GM18873 (cell line): ENCODE measurements around the gene ZBTB47.

ENCODE experiments used
- ATAC-seq: cut with Tn5 transposase; IDR thresholded peaks from one replicate; pipeline ENCODE4 v1.9.1; 2021; ENCODE audit warnings: mild to moderate bottlenecking, moderate library complexity, moderate number of reproducible peaks; ENCODE audit not compliant: unreplicated experiment, low FRiP score

ZBTB47 gene

DNA sequence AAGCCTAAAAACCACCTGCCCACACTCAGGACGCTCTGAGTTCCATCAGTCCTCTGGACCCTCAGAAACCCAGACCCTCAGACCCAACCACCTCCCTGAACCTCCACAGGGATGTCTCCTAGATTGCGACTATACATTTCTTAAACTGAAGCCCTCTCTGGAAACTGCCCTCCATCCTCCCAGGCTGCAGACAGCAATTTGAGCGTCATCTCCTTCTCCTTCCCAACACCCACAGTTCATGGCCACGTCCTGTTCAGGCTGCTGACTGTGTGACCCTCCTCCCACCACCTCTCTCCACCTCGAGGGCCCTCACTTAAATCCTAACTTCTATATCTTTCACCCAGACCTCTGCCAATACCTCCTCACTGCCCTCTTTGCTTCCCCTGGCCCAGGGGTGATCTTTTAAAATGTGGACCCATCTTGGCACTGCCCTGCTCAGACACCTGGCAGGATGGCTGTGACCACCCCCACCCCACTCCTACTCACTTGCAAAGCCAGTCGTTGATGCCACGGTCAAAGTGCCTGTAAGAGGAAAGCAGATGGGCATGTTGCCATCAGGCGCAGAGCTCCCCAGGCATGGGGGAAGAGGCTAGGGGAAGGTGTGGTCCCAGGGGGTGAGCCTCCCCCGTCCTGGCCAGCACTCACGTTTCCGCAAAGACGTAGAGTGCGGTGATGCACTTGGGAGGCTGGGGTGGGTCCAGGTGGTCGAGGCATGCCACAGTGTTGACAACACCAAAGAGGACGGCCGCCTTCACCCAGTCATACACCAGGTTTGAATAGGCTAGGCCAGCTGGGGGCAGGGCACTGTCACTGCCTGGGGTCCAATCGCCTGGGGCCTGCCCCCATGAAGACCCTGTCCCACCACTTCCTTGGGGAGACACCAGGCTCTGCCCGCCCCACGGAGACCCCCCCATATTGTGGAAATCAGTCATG, 43.1 kb downstream of the ZBTB47 start:
- ATAC-seq, result no peak

GRCh38 chr3:42697289-42698051, 44.0 kb downstream of the ZBTB47 start:
- no peak for ATAC-seq

DNA sequence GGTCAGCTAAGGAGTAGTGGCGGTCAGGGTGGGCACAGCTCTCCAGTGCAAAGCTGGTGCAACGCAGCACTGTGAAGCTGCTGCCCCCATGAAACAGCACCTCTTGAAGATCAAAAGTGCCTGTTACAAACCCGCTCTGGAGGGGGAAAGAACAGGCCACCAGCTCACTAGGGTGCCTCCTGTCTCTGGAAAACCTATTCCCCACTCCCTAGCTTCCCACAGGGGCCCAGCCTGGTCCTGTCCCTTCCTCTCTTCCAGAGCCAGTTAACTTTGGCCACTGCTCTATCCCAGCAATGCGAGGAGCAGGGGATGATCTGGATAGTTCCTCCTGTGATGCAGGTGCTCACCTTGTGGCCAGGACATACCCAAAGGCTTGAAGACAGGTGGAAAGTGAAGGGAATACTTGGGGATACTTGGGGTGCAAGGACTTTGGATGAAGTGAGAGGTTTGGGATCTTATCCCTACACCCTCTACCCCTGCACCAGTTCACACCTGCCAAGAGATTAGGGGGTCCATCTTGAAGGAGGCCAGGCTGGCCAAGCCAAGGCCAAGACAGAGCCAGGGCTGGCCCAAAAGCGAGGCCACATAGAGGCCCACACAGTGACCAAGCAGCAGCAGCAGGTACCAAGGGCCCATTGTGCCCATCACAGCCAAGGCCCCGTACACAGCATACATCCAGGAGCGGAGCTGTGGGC, 44.9 kb downstream of the ZBTB47 start:
- no peak for ATAC-seq

- ATAC-seq, result no peak
Measured at GRCh38 chr3:42698911-42699230, 45.4 kb downstream of the ZBTB47 start.

DNA sequence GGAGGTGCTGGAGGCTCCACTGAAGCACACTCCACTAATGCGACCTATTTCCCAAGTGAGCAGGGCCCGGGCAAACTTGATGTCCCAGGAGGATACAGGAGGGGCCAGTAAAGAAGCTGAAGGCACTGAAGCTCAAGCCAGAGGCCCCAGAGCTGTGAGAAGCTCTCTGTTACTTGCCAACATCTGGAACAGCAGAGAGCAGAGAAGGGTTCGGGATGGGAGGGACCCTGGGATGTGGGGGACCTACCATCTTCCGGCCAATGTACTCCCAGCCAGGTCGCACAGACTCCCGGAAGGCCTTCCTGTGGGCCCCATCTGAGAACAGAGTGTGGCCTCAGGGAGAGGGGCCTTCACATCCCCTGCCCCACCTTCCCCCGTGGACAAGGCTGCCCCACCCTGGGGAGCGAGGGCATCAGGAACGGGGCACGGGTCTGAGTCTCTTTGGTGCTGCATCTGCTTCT, 46.0 kb downstream of the ZBTB47 start:
- no peak for ATAC-seq

- ATAC-seq, result no peak
Measured at GRCh38 chr3:42700366-42701288, 47.1 kb downstream of the ZBTB47 start.

DNA sequence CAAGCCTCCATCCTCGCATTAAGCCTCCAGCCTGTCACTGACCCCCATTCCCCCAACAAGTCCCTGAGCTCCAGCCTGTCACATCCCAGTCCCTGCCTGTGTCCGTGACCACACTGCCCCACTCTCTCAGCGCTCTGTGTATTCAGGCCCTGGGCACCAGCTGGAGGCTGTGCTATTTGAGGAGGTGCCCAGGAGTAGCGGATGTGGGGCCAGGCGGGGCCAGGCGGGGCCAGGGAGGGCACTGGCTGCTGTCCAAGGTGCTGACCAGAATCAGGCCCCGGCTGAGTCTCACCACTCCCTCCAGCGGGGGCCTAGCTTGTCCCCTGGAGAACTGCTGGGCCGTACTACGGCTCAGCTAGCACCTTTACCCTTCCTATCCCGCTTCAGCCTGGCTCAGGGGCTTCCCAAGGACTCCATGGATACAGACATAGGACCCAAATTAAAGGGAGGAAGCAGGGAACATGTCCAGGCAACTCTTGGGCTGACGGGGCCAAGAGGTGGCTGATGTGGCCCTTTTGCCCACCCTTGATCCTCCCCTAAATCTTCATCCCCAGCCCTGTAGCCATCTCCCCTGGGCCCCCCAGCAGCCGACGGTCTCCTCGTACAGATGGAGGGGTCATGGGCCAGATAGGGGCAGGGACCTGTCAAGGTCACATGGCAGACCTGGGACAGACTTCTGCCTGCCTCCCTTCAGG, 48.0 kb downstream of the ZBTB47 start:
- ATAC-seq, result no peak

DNA sequence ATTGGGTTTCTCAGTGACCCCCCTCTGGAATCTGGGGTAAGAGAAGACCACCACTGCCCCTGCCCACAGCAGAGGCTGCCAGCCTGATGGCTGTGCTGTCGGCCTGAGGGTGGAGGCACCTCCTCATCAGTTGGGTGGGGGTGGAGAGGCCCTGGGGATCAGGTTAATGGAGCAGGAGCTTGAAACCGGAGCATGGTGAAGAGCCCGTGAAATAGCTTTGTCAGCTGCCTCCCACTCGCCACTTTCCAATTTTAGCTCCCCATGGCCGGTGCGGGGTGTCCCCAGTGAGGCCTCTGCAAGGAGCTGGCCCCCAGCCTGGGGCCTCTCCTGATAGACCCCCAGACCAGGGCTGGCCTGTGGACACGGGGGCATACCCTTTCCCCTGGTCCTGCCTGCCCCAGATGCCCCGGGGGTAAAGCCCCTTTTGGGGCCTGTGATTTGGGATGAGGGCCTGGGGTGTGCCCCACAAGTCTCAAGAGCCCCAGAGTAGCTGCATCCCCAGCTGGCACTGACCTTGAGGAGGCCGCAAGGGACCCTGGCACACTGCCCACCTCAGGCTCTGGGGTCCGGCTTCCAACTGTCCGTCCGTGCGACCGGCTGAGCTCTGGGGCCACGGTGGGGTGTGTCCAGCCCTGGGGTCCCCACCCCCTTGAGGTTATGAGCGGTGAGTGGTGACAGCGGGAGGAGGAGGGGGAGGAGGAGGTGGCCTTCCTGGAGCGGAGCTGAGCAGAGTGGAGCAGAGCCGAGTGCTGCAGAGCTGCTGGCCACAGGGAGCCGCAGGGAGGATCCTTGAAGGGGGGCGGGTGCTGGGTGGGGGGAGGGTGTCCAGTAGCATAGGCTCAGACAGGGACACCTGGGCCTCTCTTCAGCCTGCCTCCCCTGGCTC, 48.8 kb downstream of the ZBTB47 start, which contains the start of gene HHATL:
Gene HHATL, minus strand, starts transcription at position 733 of the 886 bp plus-strand sequence. CDS start 1,972 bp downstream, outside the sequence.
- no peak for ATAC-seq

DNA sequence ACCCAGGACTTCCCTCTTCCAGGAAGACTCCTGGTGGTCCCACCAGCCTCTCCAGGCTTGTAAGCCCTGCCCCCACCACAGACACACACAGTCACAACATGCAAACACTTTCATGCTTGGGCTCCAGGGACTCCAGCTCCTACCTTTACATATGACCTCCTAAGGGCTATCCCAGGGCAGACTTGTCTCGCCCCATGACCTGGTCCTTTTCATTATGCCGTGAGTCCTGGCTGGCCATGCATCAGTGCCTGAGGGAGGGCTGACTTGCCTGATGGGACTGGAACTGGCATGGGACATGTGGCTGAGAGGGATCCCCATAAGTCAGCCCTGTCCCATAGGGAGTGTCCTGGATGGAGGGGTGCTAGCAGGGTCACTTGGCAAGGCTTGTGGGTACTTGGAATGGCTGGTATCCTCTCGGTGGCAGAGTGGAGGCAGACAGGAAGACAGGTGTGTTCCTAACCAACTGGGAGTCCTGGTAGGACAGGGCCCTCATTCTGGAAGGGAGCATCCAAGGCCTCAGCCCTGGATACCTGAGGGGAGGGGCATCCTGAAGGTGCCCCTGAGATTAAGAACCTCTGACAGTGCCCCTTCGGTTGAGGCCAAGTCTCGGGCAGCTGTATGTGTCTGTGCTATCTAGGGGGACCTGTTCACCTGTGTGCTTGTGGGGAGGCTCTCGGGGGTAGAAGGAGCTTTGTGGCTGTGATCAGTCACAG, 49.6 kb downstream of the ZBTB47 start:
- ATAC-seq, result no peak

GRCh38 chr3:42703695-42704025, 50.2 kb downstream of the ZBTB47 start:
- ATAC-seq, result no peak

GRCh38 chr3:42704136-42704841, 50.8 kb downstream of the ZBTB47 start:
- no peak for ATAC-seq

DNA sequence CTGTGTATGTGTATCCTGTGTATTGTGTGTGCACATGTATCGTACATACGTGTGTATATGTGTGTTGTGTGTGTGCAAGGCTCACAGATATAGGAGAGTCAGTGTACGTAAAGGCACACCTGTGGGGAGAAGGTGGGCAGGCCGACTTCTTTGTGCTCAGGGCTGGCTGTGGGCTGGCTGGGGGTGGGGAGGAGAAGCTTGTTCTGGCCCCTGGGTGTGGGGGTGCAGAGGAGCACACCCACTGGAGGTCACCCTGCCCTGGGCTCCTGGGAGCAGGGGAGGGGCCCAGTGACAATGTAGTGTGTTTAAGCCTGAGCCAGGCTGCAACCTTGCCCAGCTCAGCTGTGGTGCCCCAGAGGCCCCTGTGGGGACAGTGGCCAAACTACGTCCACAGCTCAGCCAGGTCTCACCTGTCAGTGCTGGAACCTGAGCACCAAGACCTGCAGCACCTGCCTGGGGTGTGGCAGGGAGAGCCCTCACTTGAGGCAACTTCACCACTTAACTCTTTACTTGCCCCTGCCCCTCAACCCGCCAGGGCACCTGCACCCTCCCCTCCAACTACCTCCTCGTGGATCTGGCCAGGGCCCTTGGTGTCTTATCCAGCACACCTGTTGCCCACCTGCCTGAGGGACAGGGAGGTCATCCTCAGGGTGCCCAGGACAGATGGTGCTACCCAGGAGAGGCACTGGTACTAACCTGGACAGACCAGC, 51.7 kb downstream of the ZBTB47 start:
- ATAC-seq, result no peak

DNA sequence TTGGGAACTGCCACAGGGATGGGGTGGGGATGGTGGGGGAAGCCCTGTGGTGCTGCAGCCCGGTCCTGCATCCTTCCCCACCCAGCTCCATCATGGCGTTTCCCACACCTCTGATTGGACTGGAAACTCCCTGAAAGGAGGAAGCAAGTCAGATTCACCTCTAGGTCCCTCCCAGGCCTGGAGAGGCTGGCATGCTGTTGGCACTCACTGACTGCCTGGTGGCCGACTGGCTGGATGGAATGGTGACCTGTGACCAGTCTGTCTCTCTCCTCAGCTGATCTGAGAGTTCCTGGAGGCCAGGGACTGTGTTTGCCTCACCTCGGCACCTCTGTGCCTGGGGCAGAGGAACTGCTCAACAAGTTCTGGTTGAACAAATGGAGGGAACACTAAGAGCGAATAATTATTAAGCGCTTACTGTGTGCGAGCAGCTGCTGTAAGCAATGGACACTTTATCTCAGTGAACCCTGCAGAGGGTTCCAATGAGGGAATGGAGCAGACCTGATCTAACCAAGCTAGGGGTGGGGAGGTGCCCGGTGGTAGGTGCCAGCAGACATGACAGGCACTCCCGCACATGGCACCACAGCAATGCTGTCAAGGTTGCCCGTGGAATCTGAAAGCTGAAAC, 52.6 kb downstream of the ZBTB47 start:
- no peak for ATAC-seq

GRCh38 chr3:42706721-42707619, 53.5 kb downstream of the ZBTB47 start:
- no peak for ATAC-seq
